ENCODE measurements around the gene MORC3.
"Not testable (repeated sequence)": the region's sequence is repeated elsewhere in the genome, so short reads cannot be mapped to it uniquely, and the experiment has no call there.

The MORC3 gene

DNA sequence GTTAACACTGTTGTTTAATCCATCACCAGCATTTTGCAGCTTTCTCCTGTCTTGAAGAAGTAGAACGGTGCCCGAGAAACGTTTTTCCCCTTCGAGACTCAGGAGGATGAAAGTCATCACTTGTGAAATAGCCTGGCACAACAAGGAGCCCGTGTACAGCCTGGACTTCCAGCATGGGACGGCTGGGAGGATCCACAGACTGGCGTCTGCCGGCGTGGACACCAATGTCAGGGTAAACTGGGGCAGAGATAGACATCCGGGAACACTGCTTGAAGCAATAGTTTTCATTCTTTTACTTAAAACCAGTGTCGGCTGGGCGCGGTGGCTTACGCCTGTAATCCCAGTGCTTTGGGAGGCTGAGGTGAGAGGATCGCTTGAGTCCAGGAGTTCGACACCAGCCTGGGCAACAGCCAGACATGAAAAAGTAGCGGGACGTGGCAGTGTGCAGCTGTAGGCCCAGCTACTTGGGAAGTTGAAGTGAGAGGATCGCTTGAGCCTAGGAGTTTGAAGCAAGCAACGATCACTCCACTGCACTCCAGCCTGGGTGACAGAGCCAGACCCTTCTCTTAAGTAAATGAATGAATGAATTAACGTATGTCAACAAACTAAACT lies 66.1 kb downstream of the MORC3 start:
- DNase-seq (ENCODE audit: low spot score): no peak

DNA sequence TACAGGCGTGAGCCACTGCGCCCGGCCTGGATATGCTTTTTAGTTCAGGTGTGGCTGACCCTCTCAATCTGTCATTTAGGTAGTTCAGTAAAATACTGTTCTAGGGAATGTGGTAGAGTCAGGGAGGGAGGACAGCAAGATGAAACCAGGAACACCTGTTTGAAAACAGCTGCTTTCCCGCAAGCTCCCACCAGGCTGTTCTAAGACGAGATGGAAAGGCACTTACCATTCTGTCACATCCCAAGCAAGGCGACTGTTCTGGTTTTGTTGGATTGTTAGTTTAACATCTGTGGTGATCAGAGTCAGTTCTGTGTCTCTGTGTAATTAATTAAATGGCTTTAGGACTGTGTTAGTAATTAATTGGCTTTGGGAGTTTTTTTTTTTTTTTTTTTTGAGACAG lies 68.1 kb downstream of the MORC3 start:
- DNase-seq (ENCODE audit: low spot score): no peak

DNA sequence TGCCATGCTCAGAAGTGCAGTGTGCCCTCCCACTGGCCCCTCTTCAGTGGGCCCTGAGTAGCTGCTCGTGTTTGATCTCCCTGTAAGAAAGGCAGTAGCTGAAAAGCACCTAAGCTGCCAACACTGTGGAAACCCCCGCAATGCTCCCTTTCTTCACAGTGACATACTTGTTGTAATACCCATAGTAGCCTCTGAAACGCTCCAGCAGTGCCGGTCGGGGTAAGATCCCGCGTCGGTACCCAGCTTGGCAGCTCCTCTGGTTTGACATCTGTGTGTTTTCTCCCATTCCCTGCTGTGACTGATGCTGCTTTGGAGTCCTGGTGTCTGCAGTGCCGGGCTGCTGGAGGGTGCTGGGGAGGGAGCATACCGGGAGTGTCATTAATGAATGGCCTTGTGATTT lies 68.8 kb downstream of the MORC3 start:
- no peak for DNase-seq (ENCODE audit: low spot score)

DNA sequence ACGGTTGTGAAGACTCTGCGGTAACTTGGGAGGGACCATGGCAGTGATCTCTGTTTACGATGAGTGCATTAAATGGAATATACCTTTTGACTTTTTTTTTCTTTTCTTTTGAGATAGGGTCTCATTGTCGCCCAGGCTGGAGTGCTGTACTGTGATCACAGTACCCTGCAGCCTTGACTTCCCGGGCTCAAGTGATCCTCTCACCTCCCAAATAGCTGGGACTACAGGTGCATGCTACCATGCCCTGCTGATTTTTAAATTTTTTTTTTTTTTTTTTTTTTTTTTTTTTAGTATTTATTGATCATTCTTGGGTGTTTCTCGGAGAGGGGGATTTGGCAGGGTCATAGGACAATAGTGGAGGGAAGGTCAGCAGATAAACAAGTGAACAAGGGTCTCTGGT lies 71.7 kb downstream of the MORC3 start:
- not testable (repeated sequence) for DNase-seq (ENCODE audit: low spot score)

DNA sequence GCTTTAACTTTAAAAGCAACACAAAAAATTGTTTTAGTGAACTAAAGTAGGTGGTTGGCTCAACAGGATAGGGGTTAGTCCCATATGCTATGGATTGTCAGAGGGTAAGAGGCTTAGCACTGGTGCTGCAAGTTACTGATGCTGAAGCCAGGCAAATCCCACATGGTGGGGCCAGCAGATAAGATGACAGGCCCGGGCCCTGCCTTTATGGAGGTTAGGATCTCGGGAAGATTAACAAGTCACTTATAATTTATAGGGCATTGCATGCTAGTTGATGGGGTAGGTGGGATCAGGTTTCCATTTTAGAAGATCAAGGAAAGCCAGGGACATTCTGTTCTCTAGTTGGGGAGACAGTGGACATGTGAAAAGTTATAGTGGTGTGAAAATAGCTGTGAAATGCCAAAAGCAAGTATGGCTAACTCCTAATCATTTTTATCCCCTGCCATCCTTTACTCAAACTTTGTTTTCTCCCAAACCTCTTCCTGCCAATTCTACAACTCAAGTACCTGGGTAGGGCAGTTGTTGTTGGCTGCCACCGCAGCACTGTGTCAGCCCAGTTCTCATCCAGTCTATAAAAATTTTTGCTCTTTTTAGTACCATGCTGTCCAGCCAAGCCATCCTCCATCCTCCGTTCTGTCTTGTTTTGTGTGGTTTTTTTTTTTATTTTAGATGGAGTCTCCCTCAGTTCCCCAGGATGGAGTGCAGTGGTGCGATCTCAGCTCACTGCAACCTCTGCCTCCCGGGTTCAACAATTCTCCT lies 75.5 kb downstream of the MORC3 start:
- DNase-seq (ENCODE audit: low spot score): no peak

DNA sequence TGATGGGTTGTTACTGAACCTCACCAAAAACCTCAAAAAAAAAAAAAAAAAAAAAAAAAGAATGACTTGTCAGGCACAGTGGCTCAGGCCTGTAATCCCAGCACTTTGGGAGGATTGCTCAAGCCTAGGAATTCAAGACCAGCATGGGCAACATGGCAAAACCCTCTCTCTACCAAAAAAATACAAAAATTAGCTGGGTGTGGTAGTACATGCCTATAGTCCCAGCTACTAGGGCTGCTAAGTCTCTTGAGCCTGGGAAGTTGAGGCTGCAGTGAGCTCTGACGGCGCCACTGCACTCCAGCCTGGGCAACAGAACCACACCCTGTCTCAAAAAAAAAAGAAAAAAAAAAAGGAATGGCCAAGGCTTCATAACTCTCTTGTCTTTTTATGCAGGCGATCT lies 76.3 kb downstream of the MORC3 start:
- no peak for DNase-seq (ENCODE audit: low spot score)

DNA sequence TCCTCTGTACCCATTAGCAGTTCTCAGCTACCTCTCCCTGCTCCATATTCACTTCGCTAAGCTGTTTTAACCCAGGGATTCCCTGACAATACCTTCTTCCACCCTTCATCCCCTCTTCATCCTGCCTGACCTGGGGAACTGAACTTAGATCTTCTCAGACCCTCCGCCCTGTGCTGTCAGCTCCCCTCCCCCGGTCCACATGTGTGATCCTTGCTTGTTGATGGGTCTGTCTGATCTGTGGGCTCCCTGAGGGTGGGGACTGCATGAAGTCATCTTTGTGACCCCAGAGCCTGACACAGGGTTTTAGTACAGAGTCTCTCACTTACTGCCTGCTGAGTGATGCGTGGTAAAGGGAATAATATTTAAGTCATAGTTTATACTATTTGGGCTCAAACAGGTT lies 77.0 kb downstream of the MORC3 start:
- no peak for DNase-seq (ENCODE audit: low spot score)

DNA sequence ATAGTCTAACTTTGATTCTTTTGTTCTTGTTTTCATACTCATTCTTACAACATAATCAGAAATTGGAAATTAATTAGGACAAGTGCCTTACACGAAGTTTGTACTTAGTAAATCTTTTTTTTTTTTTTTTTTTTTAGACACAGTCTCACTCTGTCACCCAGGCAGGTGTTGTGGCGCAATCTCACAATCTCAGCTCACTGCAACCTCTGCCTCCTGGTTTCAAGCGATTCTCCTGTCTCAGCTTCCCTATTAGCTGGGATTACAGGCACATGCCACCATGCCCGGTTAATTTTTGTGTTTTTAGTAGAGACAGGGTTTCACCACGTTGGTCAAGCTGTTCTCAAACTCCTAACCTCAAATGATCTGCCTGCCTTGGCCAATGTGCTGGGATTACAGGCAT lies 77.6 kb downstream of the MORC3 start:
- DNase-seq (ENCODE audit: low spot score): no peak

DNA sequence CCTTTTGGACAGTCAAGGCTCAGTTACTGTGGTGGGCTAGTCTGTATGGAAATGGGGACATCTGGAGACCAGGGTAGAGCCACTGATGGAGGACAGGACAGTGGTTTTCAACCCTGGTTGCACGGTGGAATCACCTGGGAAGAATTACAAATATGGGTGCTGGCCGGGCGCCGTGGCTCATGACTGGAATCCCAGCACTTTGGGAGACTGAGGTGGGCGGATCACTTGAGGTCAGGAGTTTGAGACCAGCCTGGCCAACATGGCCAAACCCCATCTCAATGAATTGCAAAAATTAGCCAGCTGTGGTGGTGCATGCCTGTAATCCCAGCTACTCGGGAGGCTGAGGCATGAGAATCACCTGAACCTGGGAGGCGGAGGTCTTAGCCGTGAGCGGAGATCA lies 79.7 kb downstream of the MORC3 start:
- not testable (repeated sequence) for DNase-seq (ENCODE audit: low spot score)

DNA sequence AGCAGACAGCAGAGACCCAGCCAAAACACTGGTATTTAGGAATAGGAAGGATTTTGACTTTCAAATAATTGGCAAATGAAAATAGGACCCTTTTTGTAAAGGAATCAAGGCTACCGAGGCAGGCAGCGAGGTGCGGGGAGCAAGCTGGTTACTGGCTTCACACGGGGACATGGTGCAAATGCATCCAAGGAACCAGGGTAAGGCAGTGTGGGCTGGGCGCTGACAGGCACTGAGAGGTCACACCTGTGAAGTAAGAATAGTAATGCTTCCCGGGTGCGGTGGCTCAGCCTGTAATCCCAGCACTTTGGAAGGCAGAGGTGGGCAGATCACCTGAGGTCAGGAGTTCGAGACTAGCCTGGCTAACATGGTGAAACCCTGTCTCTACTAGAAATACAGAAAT lies 80.7 kb downstream of the MORC3 start:
- DNase-seq (ENCODE audit: low spot score): no peak

DNA sequence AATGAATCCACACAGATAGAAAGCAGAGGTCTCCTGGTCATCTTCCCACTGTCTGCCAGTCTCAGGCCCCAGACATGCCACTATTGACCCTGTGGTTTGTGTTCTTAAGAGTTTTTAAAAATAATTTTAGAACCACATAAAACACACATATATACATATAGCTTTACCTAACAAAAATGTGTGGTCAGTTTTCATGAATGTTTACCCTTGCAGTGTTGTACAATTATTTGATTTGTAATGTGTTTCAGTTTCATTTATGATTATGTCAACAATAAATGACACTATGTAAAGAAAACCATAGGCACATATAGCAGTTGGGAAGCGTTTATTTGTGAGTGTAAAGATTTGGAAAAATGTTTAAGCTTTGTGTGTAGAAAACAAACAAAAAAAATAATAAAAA lies 82.3 kb downstream of the MORC3 start:
- DNase-seq (ENCODE audit: low spot score): no peak

DNA sequence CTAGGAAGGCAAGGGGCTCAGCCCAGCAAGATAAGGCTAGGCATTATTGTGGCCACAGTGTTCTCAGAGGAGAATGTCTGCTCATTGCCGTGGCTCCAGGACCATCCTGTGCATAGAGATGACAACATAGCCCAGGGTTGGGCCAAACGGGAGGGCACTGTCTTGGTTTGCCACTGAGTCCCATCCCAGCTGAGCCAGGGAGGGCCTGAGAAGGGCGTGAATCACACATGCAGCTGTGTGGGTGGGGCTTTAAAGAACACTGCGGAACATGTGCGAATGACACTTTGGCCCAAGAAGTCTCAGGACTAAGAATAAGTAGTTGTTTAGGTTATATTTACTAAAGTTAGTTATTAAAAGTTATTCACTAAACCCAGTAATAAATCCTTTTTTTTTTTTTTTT lies 83.7 kb downstream of the MORC3 start:
- no peak for DNase-seq (ENCODE audit: low spot score)

DNA sequence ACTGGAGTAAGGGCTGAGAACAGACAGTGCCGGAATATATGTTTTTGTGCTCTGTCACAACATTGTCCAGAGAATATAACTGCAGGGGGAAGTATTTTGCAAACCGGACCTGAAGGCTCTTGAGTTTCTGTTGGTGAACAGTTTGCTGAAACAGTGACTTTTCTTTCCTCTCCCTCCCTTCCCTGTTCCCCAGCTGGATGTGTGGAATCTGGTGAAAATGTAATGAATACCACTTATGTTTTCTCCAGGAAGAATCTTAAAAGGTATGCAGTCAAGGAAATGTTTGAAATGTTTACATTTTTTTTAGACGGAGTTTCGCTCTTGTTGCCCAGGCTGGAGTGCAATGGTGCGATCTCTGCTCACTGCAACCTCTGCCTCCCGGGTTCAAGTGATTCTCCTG lies 88.6 kb downstream of the MORC3 start:
- no peak for DNase-seq (ENCODE audit: low spot score)

DNA sequence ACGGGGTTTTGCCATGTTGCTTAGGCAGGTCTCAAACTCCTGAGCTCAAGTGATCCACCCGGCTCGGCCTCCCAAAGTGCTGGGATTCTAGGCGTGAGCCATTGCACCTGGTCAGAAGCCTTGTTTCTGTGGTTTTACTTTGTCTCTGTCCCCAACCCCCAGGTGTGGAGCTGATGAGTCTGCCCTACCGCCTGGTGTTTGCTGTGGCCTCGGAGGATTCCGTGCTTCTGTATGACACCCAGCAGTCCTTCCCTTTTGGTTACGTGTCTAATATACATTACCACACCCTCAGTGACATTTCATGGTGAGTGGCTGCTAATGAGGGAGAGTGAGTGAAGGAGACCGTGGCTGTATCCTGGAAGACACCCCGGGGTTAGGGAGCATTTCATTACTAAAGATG lies 91.3 kb downstream of the MORC3 start:
- DNase-seq (ENCODE audit: low spot score): no peak

DNA sequence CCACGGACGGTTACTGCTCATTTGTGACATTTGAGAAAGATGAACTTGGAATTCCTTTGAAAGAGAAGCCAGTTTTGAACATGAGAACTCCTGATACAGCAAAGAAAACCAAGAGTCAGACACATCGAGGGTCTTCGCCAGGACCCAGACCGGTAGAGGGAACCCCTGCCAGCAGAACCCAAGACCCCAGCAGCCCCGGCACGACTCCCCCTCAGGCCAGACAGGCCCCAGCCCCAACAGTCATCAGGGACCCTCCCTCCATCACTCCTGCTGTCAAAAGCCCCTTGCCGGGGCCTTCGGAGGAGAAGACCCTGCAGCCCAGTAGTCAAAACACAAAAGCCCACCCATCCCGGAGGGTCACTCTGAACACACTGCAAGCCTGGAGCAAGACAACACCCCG lies 92.9 kb downstream of the MORC3 start:
- DNase-seq (ENCODE audit: low spot score): no peak

DNA sequence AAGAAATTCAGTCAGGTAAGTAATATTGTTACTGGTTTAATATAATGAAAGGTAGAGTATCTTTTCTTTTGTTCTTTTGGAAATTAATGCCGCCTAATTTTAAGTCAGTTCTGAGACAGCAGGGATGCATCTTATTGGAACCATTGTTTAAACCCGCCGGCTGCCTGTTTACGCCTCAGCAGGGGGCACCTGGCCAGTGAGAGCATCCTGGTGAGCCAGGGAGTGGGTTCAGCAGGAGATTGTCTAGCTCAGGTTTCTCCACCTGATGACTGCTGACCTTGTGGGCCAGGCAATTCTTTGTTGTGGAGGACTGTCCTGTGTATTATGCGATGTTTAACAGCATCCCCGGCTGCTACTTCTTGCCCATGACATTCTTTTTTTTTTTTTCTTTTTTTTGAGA lies 95.4 kb downstream of the MORC3 start:
- DNase-seq (ENCODE audit: low spot score): no peak

DNA sequence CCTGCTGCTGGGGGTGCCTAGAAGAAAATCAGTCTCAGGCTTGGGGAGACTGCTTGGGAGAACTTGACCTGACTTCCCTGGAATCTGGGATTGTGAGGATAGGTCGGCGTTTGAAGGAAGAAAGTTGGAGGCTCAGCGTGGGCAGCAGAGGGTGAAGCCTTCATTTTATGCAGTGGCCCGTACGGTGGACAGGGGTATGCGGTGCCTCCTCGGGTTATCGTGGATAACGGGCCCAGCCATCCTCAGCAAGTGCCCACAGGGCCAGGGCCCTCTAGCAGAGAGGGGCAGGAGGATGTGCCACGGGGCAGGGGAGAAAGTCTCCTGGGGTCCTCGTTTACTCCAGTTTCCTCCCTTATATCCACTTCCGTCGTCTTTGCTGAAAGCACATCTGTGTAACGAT lies 99.2 kb downstream of the MORC3 start:
- DNase-seq (ENCODE audit: low spot score): no peak

DNA sequence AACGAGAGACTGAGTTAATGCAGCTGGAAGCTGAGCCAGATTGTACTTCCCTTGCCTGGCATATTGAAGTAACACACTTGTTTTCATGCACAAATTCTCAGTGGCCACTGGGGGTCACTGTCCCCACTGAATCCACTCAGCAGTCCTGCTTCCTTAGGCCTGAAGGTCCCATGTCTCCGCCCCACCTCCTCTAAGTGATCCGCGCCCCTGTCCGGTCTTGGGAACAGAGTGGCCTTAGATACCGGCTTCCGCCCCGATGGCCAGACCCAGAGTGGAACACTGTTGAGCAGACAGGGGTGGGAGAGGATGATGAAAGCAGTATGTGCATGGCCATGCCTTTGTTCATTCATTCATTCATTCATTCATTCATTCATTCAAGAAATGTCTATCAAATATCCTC lies 100.0 kb downstream of the MORC3 start:
- peak; percentile 94 for DNase-seq (ENCODE audit: low spot score)

DNA sequence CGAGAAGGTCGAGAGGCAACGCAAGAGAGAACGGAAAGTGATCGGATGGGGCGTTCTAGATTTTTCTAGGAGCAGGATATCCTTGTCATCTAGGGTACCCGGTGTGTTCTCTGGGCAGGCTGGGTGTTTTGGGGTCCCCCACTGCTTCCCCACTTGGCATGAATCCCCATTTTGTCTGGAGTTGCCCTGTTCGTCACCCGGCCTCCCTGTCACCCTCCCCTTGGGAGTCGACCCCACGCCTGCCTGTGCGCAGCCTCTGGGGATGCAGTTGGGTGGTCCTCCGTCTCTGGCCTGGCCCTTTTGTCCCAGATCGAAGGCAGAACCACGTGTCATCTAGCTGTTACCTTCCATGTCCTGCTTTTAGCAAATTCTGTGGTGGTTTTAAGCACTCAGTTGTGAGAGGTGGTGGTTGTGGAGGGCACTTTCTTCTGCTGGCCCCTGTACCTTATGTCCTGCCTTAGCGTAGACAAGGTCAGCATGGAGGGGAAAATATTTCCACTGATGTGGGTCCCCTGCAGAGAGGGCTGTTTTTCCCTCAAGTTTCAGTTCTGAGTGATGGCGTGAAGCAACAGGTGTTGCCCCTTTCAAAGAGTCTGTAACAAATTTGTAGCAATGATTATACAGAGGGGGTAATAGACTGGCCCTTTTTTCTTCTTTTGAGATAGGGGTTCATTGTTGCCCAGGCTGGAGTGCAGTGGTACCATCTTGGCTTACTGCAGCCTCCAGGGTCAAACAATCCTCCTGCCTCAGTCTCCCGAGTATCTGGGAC lies 100.8 kb downstream of the MORC3 start:
- DNase-seq (ENCODE audit: low spot score): no peak

DNA sequence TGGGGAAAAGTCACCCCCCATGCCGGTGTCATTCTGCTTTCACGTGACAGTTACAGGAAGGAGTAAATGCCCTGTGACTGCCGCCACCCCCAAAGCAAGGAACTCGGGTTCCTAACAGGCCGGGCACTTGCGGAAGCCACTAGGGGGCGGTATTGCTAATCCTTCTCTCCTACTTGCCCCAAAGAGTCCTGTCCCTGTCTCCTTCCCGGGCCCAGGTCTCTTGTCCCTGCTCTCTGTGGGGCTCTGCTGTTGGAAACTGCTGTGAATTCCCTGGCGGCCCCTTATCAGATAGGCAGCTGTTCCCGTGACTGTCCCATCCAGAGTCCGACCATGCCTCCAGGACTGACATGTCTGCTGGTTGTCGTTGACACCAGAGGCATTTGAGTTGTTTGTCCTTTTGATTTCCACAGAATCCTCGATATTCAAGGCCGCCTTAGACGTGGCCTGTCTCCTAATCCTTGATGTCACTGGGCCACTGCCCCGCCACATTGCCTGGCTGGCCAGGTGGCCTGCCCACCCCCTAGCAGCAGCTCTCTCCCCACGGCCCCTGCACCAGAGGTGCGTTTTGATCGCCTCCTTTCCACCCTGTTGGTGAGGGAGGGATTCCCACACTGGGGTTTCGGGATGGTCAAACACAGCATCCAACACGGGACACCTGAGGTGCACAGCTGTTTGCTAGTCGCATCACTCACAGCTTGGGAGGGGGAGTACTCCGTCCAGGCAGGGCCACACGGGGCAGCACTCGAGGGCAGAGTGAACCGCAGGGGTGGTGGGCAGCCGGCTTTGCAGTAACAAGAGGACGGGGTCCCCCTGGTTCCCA lies 102.5 kb downstream of the MORC3 start:
- peak; percentile 75 for DNase-seq (ENCODE audit: low spot score)

DNA sequence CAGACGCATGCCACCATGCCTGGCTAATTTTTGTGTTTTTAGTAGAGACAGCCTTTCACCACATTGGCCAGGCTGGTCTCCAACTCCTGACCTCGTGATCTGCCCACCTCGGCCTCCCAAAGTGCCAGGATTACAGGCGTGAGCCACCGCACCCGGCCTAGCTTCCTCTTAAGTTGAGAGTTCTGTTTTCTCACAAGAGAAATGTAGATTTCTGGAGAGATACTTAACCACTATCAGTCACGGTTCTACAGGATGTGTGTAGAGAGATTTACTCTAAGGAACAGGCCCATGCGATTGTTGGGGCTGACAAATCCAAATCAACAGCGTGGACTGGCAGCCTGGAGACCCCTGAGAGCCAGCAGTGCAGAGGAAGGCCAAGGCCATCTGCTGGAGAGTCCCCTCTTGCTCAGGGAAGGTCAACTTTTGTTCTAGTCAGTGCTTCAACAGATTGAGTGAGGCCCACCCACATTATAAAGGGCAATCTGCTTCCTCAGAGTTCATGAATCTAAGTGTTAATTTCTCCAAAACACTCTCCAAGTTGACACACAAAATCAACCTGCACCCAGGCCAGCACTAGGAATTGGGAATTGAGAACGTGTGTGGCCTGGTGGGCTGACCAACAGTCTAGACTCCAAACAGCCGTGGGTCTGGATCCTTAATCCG lies 103.9 kb downstream of the MORC3 start:
- no peak for DNase-seq (ENCODE audit: low spot score)

DNA sequence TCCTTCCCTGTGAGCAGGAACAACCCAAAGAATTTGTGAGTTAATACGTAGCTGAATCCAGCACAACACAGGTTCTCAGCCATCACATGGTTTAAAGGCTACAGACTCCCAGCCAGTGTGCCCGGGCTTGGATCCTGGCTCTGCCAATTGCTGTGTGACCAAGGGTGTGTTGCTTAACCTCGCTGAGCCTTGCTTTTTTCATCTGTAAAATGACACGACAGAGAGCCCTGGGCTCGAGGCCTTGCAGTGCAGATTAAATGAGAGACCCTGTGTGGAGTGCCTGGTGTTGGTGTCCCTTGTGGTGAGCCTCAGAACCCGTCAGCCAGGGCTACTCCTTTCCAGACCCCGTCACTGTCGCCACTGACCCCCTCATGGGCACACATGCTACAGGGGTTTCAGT lies 104.6 kb downstream of the MORC3 start:
- no peak for DNase-seq (ENCODE audit: low spot score)
